Peyer's patch (tissue), 4 donors: ENCODE data around the gene STK39.

Experiments
- POLR2A ChIP-seq, 2 donors: fragments of 450-650 bp; IDR thresholded peaks; one replicate each; pipeline ENCODE4 v1.5.1; 2017; ENCODE audit warnings: antibody characterized with exemption in 2 of 2, mild to moderate bottlenecking in 2 of 2, moderate library complexity in 2 of 2
- TF ChIP-seq, protein P1 (sequence below), 6 experiments: fragments of 450-650 bp in 4 of 6; fragments of 200-600 bp in 2 of 6; sonication (generic) in 1 of 6; IDR thresholded peaks; one replicate each; pipeline ENCODE4 v1.5.1; 2017 to 2019; ENCODE audit warnings: antibody characterized with exemption in 6 of 6, mild to moderate bottlenecking in 3 of 6, moderate library complexity in 1 of 6

DNA sequence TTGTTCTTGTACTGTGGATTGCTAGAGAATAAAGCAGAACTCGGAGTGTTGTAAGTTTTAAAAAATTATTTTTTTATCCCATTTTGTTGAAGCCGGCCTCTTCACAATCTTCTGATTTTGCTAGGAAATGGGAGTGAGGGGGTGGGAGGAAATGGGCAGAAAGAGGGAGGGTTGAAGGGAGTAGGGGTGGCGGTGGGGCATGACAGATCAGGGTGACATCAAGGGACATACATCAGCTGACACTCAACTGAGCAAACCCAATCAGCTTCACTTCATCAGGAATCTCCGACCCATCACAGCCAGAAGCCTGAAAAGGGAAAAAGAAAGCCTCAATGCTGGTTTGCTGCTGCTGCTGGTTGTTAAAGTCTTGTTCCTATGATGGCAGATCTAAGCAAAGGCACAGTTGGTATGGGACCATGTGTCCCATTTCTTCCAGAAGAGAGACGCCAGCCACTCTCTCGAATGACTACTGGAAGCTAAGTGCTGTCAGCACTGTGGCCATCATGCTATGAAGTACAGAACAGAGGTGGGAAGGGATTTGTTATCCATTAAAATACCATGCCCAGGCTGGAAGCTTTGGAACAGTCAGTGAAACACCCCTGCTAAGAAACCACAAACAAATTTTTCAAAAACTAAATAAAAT is 292.0 kb downstream of the STK39 start:
- TF ChIP-seq, protein P1, sequence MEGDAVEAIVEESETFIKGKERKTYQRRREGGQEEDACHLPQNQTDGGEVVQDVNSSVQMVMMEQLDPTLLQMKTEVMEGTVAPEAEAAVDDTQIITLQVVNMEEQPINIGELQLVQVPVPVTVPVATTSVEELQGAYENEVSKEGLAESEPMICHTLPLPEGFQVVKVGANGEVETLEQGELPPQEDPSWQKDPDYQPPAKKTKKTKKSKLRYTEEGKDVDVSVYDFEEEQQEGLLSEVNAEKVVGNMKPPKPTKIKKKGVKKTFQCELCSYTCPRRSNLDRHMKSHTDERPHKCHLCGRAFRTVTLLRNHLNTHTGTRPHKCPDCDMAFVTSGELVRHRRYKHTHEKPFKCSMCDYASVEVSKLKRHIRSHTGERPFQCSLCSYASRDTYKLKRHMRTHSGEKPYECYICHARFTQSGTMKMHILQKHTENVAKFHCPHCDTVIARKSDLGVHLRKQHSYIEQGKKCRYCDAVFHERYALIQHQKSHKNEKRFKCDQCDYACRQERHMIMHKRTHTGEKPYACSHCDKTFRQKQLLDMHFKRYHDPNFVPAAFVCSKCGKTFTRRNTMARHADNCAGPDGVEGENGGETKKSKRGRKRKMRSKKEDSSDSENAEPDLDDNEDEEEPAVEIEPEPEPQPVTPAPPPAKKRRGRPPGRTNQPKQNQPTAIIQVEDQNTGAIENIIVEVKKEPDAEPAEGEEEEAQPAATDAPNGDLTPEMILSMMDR (IDR thresholded peaks at IDR 0.05), result no peak
- no peak for TF ChIP-seq POLR2A (IDR thresholded peaks at IDR 0.05)
